Endothelial cell of umbilical vein (primary cell): ENCODE measurements around the gene SEMA4A. TPM values are rescaled to one million over a fixed set of nuclear protein-coding genes. Genes with fewer than 3 reads are reported as not detected.
"Not testable (repeated sequence)": the region's sequence is repeated elsewhere in the genome, so short reads cannot be mapped to it uniquely, and the experiment has no call there.

Source experiments
- BruUV-seq: library from RNA; stranded (reverse); fragments of 400-500 nt; replicated peaks from 2 replicates; lab custom pipeline; 2021; lab: Mats Ljungman, UMichigan
- CTCF ChIA-PET: fragments of 300-600, 350-600 bp; sonication (Branson Sonifier 250); formaldehyde crosslinking; loops from one replicate; lab custom pipeline; 2021; ENCODE audit warnings: antibody characterized with exemption, inconsistent platforms; lab: Charles Lee
- POLR2A ChIA-PET: fragments of 300-600, 350-600 bp; sonication (Branson Sonifier 250); formaldehyde crosslinking; loops from one replicate; lab custom pipeline; 2021; ENCODE audit warnings: antibody characterized with exemption, inconsistent platforms; lab: Charles Lee
- DNase-seq: peaks from one replicate; pipeline ENCODE4 v3.0.0-alpha.2; 2011; ENCODE audit warnings: low read depth, low spot score
- FAIRE-seq: peaks from 2 replicates; lab custom pipeline; 2011; peaks lifted over from hg19 to GRCh38; lab: Jason Lieb, UNC
- H2AFZ ChIP-seq: 2 replicates; pipeline ENCODE4 v1.6.0; 2012; ENCODE audit warnings: low read depth, low read length, control low read depth, inconsistent platforms
- H3K27ac ChIP-seq: 2 replicates; pipeline ENCODE4 v1.5.1; 2011; ENCODE audit warnings: low read depth, mild to moderate bottlenecking, control low read depth, low read length, moderate library complexity; ENCODE audit not compliant: insufficient read depth
- H3K27me3 ChIP-seq, 2 experiments: 2 replicates each; pipeline versions ENCODE4 v1.6.0 to v1.6.1; 2011; ENCODE audit warnings: low read length in 2 of 2, mixed read lengths in 1 of 2; ENCODE audit not compliant: control insufficient read depth in 2 of 2, insufficient read depth in 2 of 2
- H3K36me3 ChIP-seq, 2 experiments: 2 replicates in 1 of 2; 3 replicates in 1 of 2; pipeline ENCODE4 v1.5.1; 2011; ENCODE audit warnings: low read length in 2 of 2, mild to moderate bottlenecking in 1 of 2, moderate library complexity in 1 of 2; ENCODE audit not compliant: control insufficient read depth in 2 of 2, insufficient read depth in 2 of 2; ENCODE audit errors: extremely low read depth in 1 of 2
- H3K4me1 ChIP-seq: 3 replicates; pipeline ENCODE4 v1.5.1; 2011; ENCODE audit warnings: mild to moderate bottlenecking, low read length; ENCODE audit not compliant: control insufficient read depth, insufficient read depth; ENCODE audit errors: extremely low read depth
- H3K4me2 ChIP-seq: 2 replicates; pipeline ENCODE4 v1.6.1; 2011; ENCODE audit warnings: low read length, control low read depth, mixed read lengths; ENCODE audit not compliant: insufficient read depth
- H3K4me3 ChIP-seq, 3 experiments: fragments of 200-600 bp in 1 of 3; sonication (generic), shearing (Covaris generic) in 1 of 3; replicated peaks in 1 of 3; 2 replicates each; pipeline ENCODE4 v1.5.1; 2011 to 2016; ENCODE audit warnings: control low read depth in 3 of 3, low read length in 3 of 3, mild to moderate bottlenecking in 2 of 3, inconsistent platforms in 1 of 3, low read depth in 1 of 3, moderate library complexity in 1 of 3; ENCODE audit not compliant: insufficient read depth in 1 of 3
- H3K79me2 ChIP-seq: 2 replicates; pipeline ENCODE4 v1.6.0; 2012; ENCODE audit warnings: low read length, inconsistent platforms; ENCODE audit not compliant: control insufficient read depth, insufficient read depth
- H3K9ac ChIP-seq: replicated peaks from 2 replicates; pipeline ENCODE3; 2011; ENCODE audit warnings: low read length, control low read depth; ENCODE audit not compliant: insufficient read depth; ENCODE audit errors: extremely low read depth
- H3K9me1 ChIP-seq: replicated peaks from 3 replicates; pipeline ENCODE4 v1.6.0; 2011; ENCODE audit warnings: mild to moderate bottlenecking, low read length; ENCODE audit not compliant: control insufficient read depth, insufficient read depth; ENCODE audit errors: extremely low read depth
- H3K9me3 ChIP-seq: replicated peaks from 2 replicates; pipeline ENCODE4 v1.5.1; 2012; ENCODE audit warnings: low read length, inconsistent platforms; ENCODE audit not compliant: control insufficient read depth, insufficient read depth
- H4K20me1 ChIP-seq: replicated peaks from 2 replicates; pipeline ENCODE3; 2011; ENCODE audit warnings: mild to moderate bottlenecking, low read length; ENCODE audit not compliant: control insufficient read depth, insufficient read depth; ENCODE audit errors: extremely low read depth
- JUN ChIP-seq: IDR thresholded peaks from 2 replicates; pipeline ENCODE4 v1.6.1; 2011; ENCODE audit warnings: borderline replicate concordance, low read depth; ENCODE audit not compliant: insufficient read length, insufficient read depth
- POLR2A ChIP-seq: IDR thresholded peaks from 2 replicates; pipeline ENCODE4 v1.6.1; 2012; ENCODE audit warnings: low read depth, mild to moderate bottlenecking, control low read depth, low read length
- POLR2AphosphoS5 ChIP-seq: IDR thresholded peaks from 2 replicates; pipeline ENCODE4 v1.6.1; 2012; ENCODE audit warnings: low read depth, mild to moderate bottlenecking, control low read depth, low read length, moderate library complexity; ENCODE audit not compliant: insufficient read depth
- dilution Hi-C: fragments of 300-500 bp; cut with MboI; formaldehyde crosslinking; loops from one replicate; pipeline ENCODE4 v1.15.0; 2019; ENCODE audit warnings: low sequenced_read_pairs; ENCODE audit not compliant: extremely low pct_ligation_motif_present
- intact Hi-C: fragments of 100-400 bp; cut with micrococcal nuclease; formaldehyde crosslinking; loops from one replicate; pipeline ENCODE4 v1.10.0; 2022
- polyA plus RNA-seq, 4 experiments: library from polyadenylated mRNA; depleted of rRNA in 3 of 4; stranded (reverse) in 3 of 4; unstranded in 1 of 4; fragments of >200 nt; gene quantifications; 2 replicates each; pipeline versions ENCODE4 v1.2.1 to v1.2.3, GENCODE V29; 2011 to 2012; ENCODE audit warnings: missing spikeins in 1 of 4
- total RNA-seq: library from RNA; stranded (reverse); gene quantifications from 2 replicates; pipeline ENCODE4 v1.2.3, GENCODE V29; 2021
- TF ChIP-seq, protein P1 (sequence below): IDR thresholded peaks from 2 replicates; pipeline ENCODE4 v1.6.1; 2011; ENCODE audit not compliant: insufficient read depth, insufficient read length

The SEMA4A gene
- total and polyA plus RNA-seq, 2 donors (not counting 3 experiments of a cell fraction or from before 2014, with no cell fraction given) = 1.5 to 1.6 TPM

DNA sequence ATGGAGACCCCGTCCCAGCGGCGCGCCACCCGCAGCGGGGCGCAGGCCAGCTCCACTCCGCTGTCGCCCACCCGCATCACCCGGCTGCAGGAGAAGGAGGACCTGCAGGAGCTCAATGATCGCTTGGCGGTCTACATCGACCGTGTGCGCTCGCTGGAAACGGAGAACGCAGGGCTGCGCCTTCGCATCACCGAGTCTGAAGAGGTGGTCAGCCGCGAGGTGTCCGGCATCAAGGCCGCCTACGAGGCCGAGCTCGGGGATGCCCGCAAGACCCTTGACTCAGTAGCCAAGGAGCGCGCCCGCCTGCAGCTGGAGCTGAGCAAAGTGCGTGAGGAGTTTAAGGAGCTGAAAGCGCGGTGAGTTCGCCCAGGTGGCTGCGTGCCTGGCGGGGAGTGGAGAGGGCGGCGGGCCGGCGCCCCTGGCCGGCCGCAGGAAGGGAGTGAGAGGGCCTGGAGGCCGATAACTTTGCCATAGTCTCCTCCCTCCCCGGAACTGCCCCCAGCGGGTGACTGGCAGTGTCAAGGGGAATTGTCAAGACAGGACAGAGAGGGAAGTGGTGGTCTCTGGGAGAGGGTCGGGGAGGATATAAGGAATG lies 38.4 kb upstream of the SEMA4A start:
- Histone ChIP-seq H3K4me2 (peak overlapping the region; percentile 78), H3K4me1 (peaks cover 30% of the 10 kb centered on the region), H3K9ac (peak overlapping the region; percentile 88), H3K27ac (peak overlapping the region; percentile 50), H3K27me3 (no peaks in the 10 kb centered on the region), H3K9me1 (no peaks in the 10 kb centered on the region), H3K36me3 (peaks cover 0 to 2% of the 10 kb centered on the region in 2 experiments), H3K9me3 (no peaks in the 10 kb centered on the region), H2AFZ (no peak overlapping the region), H4K20me1 (no peaks in the 10 kb centered on the region), H3K4me3 (peak overlapping the region; percentile 40 to 97 (median 78)), H3K79me2 (peaks cover 53% of the 10 kb centered on the region)
- CTCF ChIA-PET = interaction anchor here (1.4 to 13.3 kb wide), 6 partner anchors 8 to 118 kb away, joined by 4 to 283 read pairs (median 12); no protein-coding TSS in a partner anchor
- TF ChIP-seq, protein P1, sequence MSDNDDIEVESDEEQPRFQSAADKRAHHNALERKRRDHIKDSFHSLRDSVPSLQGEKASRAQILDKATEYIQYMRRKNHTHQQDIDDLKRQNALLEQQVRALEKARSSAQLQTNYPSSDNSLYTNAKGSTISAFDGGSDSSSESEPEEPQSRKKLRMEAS = no peak
- TF ChIP-seq POLR2A = no peak
- POLR2A ChIA-PET = interaction anchor here (1.1 to 3.7 kb wide), 6 partner anchors 8 to 18 kb away, joined by 4 to 55 read pairs (median 12); no protein-coding TSS in a partner anchor
- DNase-seq (peak; percentile 38), FAIRE-seq (peak; percentile 86)
- TSS peak; percentile 66 for BruUV-seq
- intact Hi-C loops = loop anchor here (1.0 kb wide), 4 partner anchors 8 to 18 kb away; no protein-coding TSS in a partner anchor
- dilution Hi-C loops = no loop called here

DNA sequence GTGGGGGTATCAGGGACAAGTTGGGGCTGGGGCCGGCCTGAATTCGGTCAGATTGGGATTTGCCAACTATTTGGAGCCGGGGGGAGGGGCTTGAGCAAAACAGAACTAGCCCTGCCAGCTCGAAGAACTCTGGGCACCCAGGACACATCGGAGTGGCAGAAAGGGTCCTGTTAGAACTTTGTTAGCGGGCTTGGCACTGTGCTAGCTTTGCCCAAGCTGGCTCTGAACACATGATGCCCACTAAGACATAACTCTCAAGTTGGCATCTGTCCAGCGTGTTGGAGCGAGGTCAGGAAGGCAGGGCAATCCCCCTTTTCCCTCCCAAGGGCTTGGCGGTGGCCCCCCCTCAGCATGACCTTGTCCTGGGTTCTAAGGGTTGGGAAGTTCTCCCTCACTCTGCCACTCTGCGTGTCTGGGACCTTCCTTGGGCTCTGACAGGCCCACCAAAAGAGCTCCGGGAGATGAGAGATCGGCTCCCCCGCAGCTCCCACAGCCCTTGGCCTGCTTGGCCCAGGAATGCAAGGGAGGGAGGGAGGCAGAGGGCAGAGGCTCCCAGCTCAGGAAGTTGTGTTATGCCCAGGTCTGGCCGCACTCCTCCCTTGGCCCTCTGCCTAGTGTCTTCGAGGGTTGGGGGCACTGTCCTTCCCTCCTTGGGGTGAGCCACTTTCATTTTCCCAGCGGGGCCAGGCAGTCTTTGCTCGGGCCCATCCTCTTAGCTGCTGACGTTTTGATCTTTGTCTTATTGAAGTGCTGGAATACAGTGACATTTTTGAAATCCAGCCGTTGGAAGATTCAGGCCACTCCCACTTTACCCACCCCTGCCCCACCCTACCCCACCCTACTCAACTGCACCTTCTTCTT lies 37.6 kb upstream of the SEMA4A start:
- FAIRE-seq (peak; percentile 84), DNase-seq (peak; percentile 61)
- no peaks in the 10 kb centered on the region for H3K27me3 ChIP-seq
- intact Hi-C loops = no loop called here
- no peak overlapping the region for H2AFZ ChIP-seq
- BruUV-seq = TSS peak; percentile 63
- peak overlapping the region; percentile 40 to 97 (median 78) for H3K4me3 ChIP-seq
- TF ChIP-seq POLR2AphosphoS5 (peak; percentile 42), JUN (no peak), POLR2A (peak; percentile 77)
- H3K4me2 ChIP-seq = peak overlapping the region; percentile 78
- peaks cover 0 to 4% of the 10 kb centered on the region in 2 experiments for H3K36me3 ChIP-seq
- peaks cover 60% of the 10 kb centered on the region for H3K79me2 ChIP-seq
- H3K4me1 ChIP-seq = peaks cover 38% of the 10 kb centered on the region
- no peaks in the 10 kb centered on the region for H4K20me1 ChIP-seq
- H3K9me3 ChIP-seq = no peaks in the 10 kb centered on the region
- dilution Hi-C loops = no loop called here
- CTCF ChIA-PET = interaction anchor here (1.2 to 13.3 kb wide), 7 partner anchors 8 to 118 kb away, joined by 3 to 283 read pairs (median 7); no protein-coding TSS in a partner anchor
- peak overlapping the region; percentile 88 for H3K9ac ChIP-seq
- POLR2A ChIA-PET = interaction anchor here (1.1 to 3.7 kb wide), 6 partner anchors 8 to 18 kb away, joined by 4 to 55 read pairs (median 12); no protein-coding TSS in a partner anchor
- H3K9me1 ChIP-seq = no peaks in the 10 kb centered on the region
- H3K27ac ChIP-seq = peak overlapping the region; percentile 50

DNA sequence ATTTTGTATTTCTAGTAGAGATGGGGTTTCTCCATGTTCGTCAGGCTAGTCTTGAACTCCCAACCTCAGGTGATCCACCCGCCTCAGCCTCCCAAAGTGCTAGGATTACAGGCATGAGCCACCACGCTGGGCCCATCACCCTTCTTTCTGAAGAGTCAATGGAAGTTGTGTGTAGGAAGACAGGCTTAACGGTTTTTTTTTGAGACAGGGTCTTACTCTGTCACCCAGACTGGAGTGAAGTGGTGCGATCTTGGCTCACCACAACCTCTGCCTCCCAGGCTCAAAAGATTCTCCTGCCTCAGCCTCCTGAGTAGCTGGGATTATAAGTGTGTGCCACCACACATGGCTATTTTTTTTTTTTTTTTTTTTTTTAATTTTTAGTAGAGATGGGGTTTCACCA lies 36.7 kb upstream of the SEMA4A start:
- intact Hi-C loops, H3K9me1 ChIP-seq, dilution Hi-C loops, H3K27me3 ChIP-seq, H3K9me3 ChIP-seq, H2AFZ ChIP-seq, BruUV-seq, H4K20me1 ChIP-seq, H3K36me3 ChIP-seq, DNase-seq, H3K27ac ChIP-seq, FAIRE-seq: not testable (repeated sequence)
- Histone ChIP-seq H3K4me3 (peak overlapping the region; percentile 40 to 97 (median 78)), H3K4me2 (peak overlapping the region; percentile 78), H3K4me1 (peaks cover 46% of the 10 kb centered on the region), H3K79me2 (peaks cover 70% of the 10 kb centered on the region), H3K9ac (peak overlapping the region; percentile 88)
- ChIA-PET CTCF (interaction anchor here (1.4 to 13.3 kb wide), 4 partner anchors 10 to 17 kb away, joined by 4 to 283 read pairs (median 58); no protein-coding TSS in a partner anchor), POLR2A (interaction anchor here (2.2 kb wide), 1 partner anchor 10 kb away, joined by 7 read pairs; no protein-coding TSS in a partner anchor)
